Pancreas (tissue), 10 donors: ENCODE results near the gene ESRRG. TPM values are rescaled to one million over a fixed set of nuclear protein-coding genes. Genes with fewer than 3 reads are reported as not detected.

Experiments
- ATAC-seq, 4 donors: fragments of 200-7000 bp; cut with Tn5 transposase; one replicate each; pipeline versions ENCODE4 v1.8.0 to v1.9.1; 2020; ENCODE audit warnings: mild to moderate bottlenecking in 4 of 4, moderate library complexity in 4 of 4
- DNase-seq, 6 donors: peaks; one replicate each; pipeline ENCODE4 v3.0.0-alpha.2; 2020
- FAIRE-seq: peaks from 2 replicates; lab custom pipeline; 2012; peaks lifted over from hg19 to GRCh38; lab: Jason Lieb, UNC
- H3K27ac ChIP-seq, 4 donors: fragments of 200-600 bp; sonication (generic); 1 replicate in 3 of 4; 2 replicates in 1 of 4; pipeline versions ENCODE4 v1.5.0 to v1.8.0; 2020
- H3K27me3 ChIP-seq, 4 donors: fragments of 200-600 bp; one replicate each; pipeline ENCODE4 v1.8.0; 2021
- H3K36me3 ChIP-seq, 3 donors: fragments of 200-600 bp; sonication (generic) in 1 of 3; one replicate each; pipeline versions ENCODE4 v1.5.0 to v1.8.0; 2020 to 2021
- H3K4me1 ChIP-seq, 3 donors: fragments of 200-600 bp; one replicate each; pipeline ENCODE4 v1.8.0; 2021
- H3K4me3 ChIP-seq, 4 donors: fragments of 200-600 bp; sonication (generic) in 2 of 4; one replicate each; pipeline versions ENCODE4 v1.5.0 to v1.8.0; 2020 to 2021
- H3K9me3 ChIP-seq, 4 donors: fragments of 200-600 bp; one replicate each; pipeline ENCODE4 v1.8.0; 2021
- WGBS, 2 donors: extraction: QIAGEN DNeasy Blood & Tissue Kit; methylation state at CpG; one replicate each; pipeline ENCODE4 v1.1.7; 2013; 5-methylcytosine and 5-hydroxymethylcytosine counted together
- intact Hi-C, 3 donors: fragments of 100-400 bp; cut with DNase I; formaldehyde crosslinking; loops; one replicate each; pipeline versions ENCODE4 v1.11.1 to v1.14.2; 2022
- polyA plus RNA-seq, 2 donors: library from polyadenylated mRNA; stranded (reverse); fragments of 200-250 nt; gene quantifications; one replicate each; pipeline ENCODE4 v1.2.3, GENCODE V29; 2013
- total RNA-seq, 6 donors: library from RNA; stranded (reverse); fragmentation: NEBNext Ultra II Directional in 4 of 6; extraction: Animal tissue kit (Norgen Biotek cat#: 25700) in 4 of 6; gene quantifications; one replicate each; pipeline versions ENCODE4 v1.2.1 to v1.2.4, GENCODE V29; 2021 to 2023
- TF ChIP-seq, protein P1 (sequence below), 4 donors: fragments of 200-600 bp; sonication (generic) in 3 of 4; IDR thresholded peaks; one replicate each; pipeline versions ENCODE4 v1.5.0 to v1.8.0; 2021; ENCODE audit warnings: antibody characterized with exemption in 4 of 4
- donor health status: healthy with polysubstance abuse.
- donor health status: DM: no; HTN: no; CAD: no; lungs with moderate emphysema.
- donor health status: DM: no; HTN: no; CAD: no.
- donor health status: control.
- donor health status: control.
- donor health status: Bipolar disorder and iron deficiency.
- donor health status: DM: yes; HTN: yes; CAD: no.
- donor health status: DM: no; HTN: no; CAD: no.
- donor health status: DM: no; HTN: no; CAD: no.
- donor health status: DM: yes; HTN: yes; CAD: no.

Gene ESRRG
- total and polyA plus RNA-seq, 8 donors, result 3.5 to 14.9 (median 10.4) TPM

DNA sequence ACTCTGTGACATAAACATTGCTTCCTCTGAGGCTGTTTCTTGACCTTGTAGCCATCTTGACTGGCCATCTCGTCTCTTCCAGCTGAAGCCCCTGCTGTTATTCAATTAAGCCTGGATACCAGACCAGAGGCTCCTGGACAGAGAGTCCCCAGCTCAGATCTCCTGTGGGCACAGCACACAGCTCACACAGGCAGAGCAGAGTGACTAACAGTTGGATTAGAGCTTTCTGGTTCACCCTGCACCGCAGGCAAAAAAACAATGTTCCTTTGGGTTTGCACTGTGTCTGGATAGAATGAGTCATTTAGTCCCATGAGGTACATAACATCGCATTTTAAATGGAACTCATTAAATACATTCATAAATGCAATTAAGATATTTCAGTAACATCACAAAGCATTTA is 266.5 kb downstream of the ESRRG start:
- FAIRE-seq, result no peak
- TF ChIP-seq, protein P1, sequence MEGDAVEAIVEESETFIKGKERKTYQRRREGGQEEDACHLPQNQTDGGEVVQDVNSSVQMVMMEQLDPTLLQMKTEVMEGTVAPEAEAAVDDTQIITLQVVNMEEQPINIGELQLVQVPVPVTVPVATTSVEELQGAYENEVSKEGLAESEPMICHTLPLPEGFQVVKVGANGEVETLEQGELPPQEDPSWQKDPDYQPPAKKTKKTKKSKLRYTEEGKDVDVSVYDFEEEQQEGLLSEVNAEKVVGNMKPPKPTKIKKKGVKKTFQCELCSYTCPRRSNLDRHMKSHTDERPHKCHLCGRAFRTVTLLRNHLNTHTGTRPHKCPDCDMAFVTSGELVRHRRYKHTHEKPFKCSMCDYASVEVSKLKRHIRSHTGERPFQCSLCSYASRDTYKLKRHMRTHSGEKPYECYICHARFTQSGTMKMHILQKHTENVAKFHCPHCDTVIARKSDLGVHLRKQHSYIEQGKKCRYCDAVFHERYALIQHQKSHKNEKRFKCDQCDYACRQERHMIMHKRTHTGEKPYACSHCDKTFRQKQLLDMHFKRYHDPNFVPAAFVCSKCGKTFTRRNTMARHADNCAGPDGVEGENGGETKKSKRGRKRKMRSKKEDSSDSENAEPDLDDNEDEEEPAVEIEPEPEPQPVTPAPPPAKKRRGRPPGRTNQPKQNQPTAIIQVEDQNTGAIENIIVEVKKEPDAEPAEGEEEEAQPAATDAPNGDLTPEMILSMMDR (IDR thresholded peaks at IDR 0.05), result no peak

DNA sequence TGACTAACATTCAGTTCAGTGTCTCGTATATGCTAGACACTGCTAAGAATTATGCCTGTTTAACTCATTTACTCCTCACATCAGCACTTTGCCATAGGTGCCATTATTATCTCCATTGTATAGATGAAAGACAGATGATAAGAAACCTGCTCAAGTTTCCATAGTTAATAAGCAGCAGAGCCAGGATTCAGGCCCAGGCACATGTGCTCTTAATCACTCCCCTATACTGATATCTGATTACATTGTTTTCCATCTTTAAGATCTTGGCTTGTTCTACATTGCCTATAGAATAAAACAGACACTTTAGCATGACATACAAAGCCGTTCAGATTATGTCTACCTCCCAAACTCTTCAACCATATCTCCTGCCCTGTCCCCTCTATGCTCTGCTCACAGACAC is 269.5 kb downstream of the ESRRG start:
- TF ChIP-seq, protein P1 (IDR thresholded peaks at IDR 0.05), result no peak
- Histone ChIP-seq H3K4me3 (no peak overlapping the region), H3K27ac (no peak overlapping the region), H3K36me3 (no peaks in the 10 kb centered on the region), H3K27me3 (no peaks in the 10 kb centered on the region), H3K9me3 (no peaks in the 10 kb centered on the region), H3K4me1 (no peaks in the 10 kb centered on the region)
- intact Hi-C loops, result no loop called here
- FAIRE-seq (no peak), DNase-seq (no peak), ATAC-seq (no peak)
- 75 to 86% methylated on average over 2 of the region's 2 CpGs for WGBS, 2 donors

More for the DNA sequence above, 266.5 kb downstream of the ESRRG start:
- intact Hi-C loops, result no loop called here
- Histone ChIP-seq H3K27me3 (no peaks in the 10 kb centered on the region), H3K27ac (no peak overlapping the region), H3K36me3 (no peaks in the 10 kb centered on the region), H3K4me3 (no peak overlapping the region), H3K9me3 (no peaks in the 10 kb centered on the region), H3K4me1 (peaks cover 0 to 3% (median 0%) of the 10 kb centered on the region in 3 donors)
- 90 to 91% methylated on average over 3 of the region's 3 CpGs for WGBS, 2 donors
- no peak for DNase-seq
- ATAC-seq, result no peak
